Prostate gland (tissue), 2 donors: ENCODE measurements around the gene GPR162. TPM values are rescaled to one million over a fixed set of nuclear protein-coding genes. Genes with fewer than 3 reads are reported as not detected.

Experiments used
- DNase-seq: peaks from one replicate; pipeline ENCODE4 v3.0.0-alpha.2; 2019; ENCODE audit warnings: low spot score
- H3K27ac ChIP-seq, 2 donors: fragments of 200-600 bp; sonication (generic); 2 replicates each; pipeline ENCODE4 v1.5.1; 2017 to 2019
- H3K27me3 ChIP-seq: fragments of 200-600 bp; sonication (generic); replicated peaks from 2 replicates; pipeline ENCODE4 v1.5.1; 2019; ENCODE audit not compliant: insufficient read depth
- H3K36me3 ChIP-seq, 2 donors: fragments of 200-600 bp; sonication (generic); 1 replicate in 1 of 2; 2 replicates in 1 of 2; pipeline versions ENCODE4 v1.5.1 to v1.8.1; 2017 to 2019
- H3K4me1 ChIP-seq: fragments of 200-600 bp; sonication (generic); replicated peaks from 2 replicates; pipeline ENCODE4 v1.5.1; 2019
- H3K4me3 ChIP-seq, 2 donors: fragments of 200-600 bp; sonication (generic); 2 replicates each; pipeline ENCODE4 v1.5.1; 2017 to 2019
- H3K9me3 ChIP-seq: fragments of 200-600 bp; sonication (generic); 2 replicates; pipeline ENCODE4 v1.5.1; 2017
- POLR2A ChIP-seq: fragments of 450-650 bp; IDR thresholded peaks from one replicate; pipeline ENCODE4 v1.6.1; 2016; ENCODE audit warnings: antibody characterized with exemption, mild to moderate bottlenecking
- POLR2AphosphoS5 ChIP-seq: sonication (generic); formaldehyde crosslinking; IDR thresholded peaks from one replicate; pipeline ENCODE4 v1.6.1; 2017; ENCODE audit warnings: antibody characterized with exemption
- WGBS: methylation state at CpG from one replicate; pipeline ENCODE4 v1.1.5; 2018; 5-methylcytosine and 5-hydroxymethylcytosine counted together
- intact Hi-C: fragments of 100-400 bp; cut with DNase I; formaldehyde crosslinking; loops from one replicate; pipeline ENCODE4 v1.14.2; 2022
- total RNA-seq, 2 donors: library from RNA; depleted of rRNA; stranded (reverse); fragments of >200 nt; gene quantifications; one replicate each; pipeline ENCODE4 v1.1.0, GENCODE V29; 2016
- TF ChIP-seq, protein P1 (sequence below), 4 experiments: fragments of 200-600 bp in 2 of 4; fragments of 450-650 bp in 2 of 4; sonication (generic) in 2 of 4; IDR thresholded peaks; 1 replicate in 3 of 4; 2 replicates in 1 of 4; pipeline ENCODE4 v1.5.1; 2016 to 2019; ENCODE audit warnings: antibody characterized with exemption in 4 of 4, mild to moderate bottlenecking in 2 of 4, moderate library complexity in 2 of 4

GPR162 gene
- total RNA-seq, 2 donors from 2014 or later: 4.3 to 4.4 TPM

GRCh38 chr12:6851153-6851920, 29.7 kb downstream of the GPR162 start, which contains the start of gene CDCA3:
Gene CDCA3 (minus strand): TSS chr12:6851286. CDS start chr12:6850952, 334 bp downstream.
- TF ChIP-seq, protein P1, sequence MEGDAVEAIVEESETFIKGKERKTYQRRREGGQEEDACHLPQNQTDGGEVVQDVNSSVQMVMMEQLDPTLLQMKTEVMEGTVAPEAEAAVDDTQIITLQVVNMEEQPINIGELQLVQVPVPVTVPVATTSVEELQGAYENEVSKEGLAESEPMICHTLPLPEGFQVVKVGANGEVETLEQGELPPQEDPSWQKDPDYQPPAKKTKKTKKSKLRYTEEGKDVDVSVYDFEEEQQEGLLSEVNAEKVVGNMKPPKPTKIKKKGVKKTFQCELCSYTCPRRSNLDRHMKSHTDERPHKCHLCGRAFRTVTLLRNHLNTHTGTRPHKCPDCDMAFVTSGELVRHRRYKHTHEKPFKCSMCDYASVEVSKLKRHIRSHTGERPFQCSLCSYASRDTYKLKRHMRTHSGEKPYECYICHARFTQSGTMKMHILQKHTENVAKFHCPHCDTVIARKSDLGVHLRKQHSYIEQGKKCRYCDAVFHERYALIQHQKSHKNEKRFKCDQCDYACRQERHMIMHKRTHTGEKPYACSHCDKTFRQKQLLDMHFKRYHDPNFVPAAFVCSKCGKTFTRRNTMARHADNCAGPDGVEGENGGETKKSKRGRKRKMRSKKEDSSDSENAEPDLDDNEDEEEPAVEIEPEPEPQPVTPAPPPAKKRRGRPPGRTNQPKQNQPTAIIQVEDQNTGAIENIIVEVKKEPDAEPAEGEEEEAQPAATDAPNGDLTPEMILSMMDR (IDR thresholded peaks at IDR 0.05): peak in 2 of 4 experiments; percentile 2 to 3
- TF ChIP-seq POLR2A (peak; percentile 53), POLR2AphosphoS5 (peak; percentile 93)
- H3K4me3 ChIP-seq: peak within 1 kb of the TSS; percentile 38 to 76
- H3K4me1 ChIP-seq: peaks cover 12% of the 10 kb centered on the region
- DNase-seq: peak; percentile 94
- no peaks in the 10 kb centered on the region for H3K9me3 ChIP-seq
- WGBS: under 1% methylated on average over 37 of the region's 37 CpGs
- H3K27ac ChIP-seq: peak within 1 kb of the TSS; percentile 83 to 95
- no peaks in the 10 kb centered on the region for H3K27me3 ChIP-seq
- intact Hi-C loops: no loop called here
- H3K36me3 ChIP-seq: no peaks in the 10 kb centered on the region

DNA sequence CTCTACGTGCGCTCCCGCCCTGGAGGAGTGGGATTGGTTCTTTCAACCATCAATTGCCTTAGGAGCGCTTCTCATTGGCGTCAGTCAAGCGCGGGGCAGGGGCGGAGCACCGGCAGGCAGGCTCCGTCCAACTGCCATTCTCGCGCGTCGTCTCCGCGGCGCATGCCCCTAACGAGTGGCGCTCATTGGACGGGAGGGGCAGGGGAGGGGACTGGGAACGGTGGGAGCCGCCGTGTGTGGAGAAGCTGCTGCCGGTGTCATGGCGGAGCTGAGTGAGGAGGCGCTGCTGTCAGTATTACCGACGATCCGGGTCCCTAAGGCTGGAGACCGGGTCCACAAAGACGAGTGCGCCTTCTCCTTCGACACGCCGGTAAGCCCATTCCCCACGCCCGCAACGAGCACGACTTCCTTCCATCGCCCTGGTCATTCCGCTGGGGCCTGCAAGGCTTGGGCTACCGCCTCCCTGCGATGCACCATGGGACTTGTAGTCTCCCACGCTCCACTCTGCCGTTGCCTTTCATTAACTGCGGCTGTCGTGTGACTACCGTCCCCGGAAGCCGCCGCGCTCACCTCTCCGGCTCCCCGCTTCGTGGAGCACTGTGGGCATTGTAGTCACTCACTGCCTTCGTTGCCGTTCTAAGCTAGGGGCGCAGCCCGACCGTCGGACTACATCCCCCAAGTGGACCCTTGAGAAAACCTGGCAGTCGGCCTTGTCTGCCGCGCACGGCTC, 30.5 kb downstream of the GPR162 start, which contains the start of gene USP5:
USP5 (plus strand) TSS at position 230 of the 730 bp plus-strand sequence; CDS start at position 260, 30 bp downstream.
- Histone ChIP-seq H3K9me3 (no peaks in the 10 kb centered on the region), H3K4me1 (peaks cover 12% of the 10 kb centered on the region), H3K27ac (peak within 1 kb of the TSS; percentile 83 to 95), H3K27me3 (no peaks in the 10 kb centered on the region), H3K36me3 (peaks cover 0 to 5% of the 10 kb centered on the region in 2 donors), H3K4me3 (peak within 1 kb of the TSS; percentile 38 to 76)
- DNase-seq: peak; percentile 99
- intact Hi-C loops: no loop called here
- TF ChIP-seq POLR2AphosphoS5: peak; percentile 92
- TF ChIP-seq, protein P1 (IDR thresholded peaks at IDR 0.05): peak in 2 of 4 experiments; percentile 41 to 42
- peak; percentile 23 for TF ChIP-seq POLR2A
- under 1% methylated on average over 58 of the region's 65 CpGs for WGBS

DNA sequence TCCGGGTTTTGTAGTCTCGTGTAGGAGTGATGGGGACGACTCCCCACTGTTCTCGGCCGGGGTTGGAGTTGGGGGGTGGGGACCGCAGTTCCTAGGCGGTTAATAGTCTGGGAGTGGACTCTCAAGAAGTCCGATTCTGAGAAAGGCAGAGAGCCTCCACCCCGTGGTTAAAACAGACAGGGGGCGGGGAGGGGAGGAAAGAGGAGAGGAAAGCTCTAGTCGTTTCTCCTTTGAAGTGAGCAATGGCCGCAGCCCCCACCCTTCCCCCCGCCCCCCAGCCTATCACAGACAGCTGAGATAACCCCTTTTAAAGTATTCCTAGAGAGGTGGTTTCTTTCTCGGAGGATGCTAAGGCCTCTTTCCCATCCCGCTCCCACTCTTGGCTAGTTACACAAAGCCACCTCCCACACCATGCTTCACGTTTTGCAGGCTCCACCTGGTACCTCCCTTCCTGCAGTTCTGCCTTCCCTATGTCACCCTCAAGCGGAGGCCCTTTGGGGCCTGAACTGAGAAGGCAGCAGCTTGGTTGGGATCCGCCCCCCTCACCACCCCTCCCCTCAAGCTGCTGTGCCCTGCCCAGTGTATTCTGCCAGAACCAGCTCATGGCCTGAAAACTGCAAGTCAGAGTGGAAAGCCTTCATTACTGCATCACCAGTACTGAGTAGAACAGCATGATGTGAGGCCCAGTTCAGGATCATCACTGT, 31.2 kb downstream of the GPR162 start:
- H3K9me3 ChIP-seq: no peaks in the 10 kb centered on the region
- intact Hi-C loops: no loop called here
- WGBS: 2% methylated on average over 18 of the region's 18 CpGs
- H3K36me3 ChIP-seq: peaks cover 0 to 11% of the 10 kb centered on the region in 2 donors
- TF ChIP-seq POLR2AphosphoS5 (no peak), POLR2A (no peak)
- TF ChIP-seq, protein P1 (IDR thresholded peaks at IDR 0.05): no peak
- no peak for DNase-seq
- no peaks in the 10 kb centered on the region for H3K27me3 ChIP-seq
- peaks cover 12% of the 10 kb centered on the region for H3K4me1 ChIP-seq
- peak overlapping the region; percentile 66 to 83 for H3K27ac ChIP-seq
- peak overlapping the region; percentile 38 to 76 for H3K4me3 ChIP-seq

DNA sequence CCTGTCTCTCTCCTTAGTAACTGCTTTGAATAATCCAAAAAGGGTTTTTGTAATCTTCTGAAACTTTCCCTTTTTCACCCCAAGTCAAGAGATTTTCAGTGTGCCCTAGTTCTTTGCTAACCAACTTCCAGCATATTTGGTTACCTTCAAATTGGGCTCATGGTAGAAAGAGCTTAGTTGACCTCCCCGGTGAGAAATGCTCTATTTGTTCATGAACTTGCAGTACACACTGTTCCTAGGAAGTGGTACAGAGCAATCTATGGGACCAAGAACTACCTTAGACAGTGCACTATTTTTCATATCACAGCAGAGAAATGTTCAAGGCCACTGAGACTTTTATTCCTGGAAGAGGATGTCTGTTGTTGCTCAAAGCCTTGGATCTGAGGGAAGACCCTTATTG, 32.0 kb downstream of the GPR162 start:
- Histone ChIP-seq H3K4me1 (peaks cover 12% of the 10 kb centered on the region), H3K27ac (peak overlapping the region in 1 of 2 donors; percentile 66), H3K36me3 (peaks cover 0 to 11% of the 10 kb centered on the region in 2 donors), H3K4me3 (no peak overlapping the region), H3K27me3 (no peaks in the 10 kb centered on the region), H3K9me3 (no peaks in the 10 kb centered on the region)
- 52% methylated on average over 1 of the region's 1 CpG for WGBS
- DNase-seq: no peak
- intact Hi-C loops: no loop called here
- TF ChIP-seq POLR2A: no peak
- TF ChIP-seq POLR2AphosphoS5: no peak
- TF ChIP-seq, protein P1 (IDR thresholded peaks at IDR 0.05): no peak
